H9 (cell line): ENCODE results near the gene HOXC12. TPM values are rescaled to one million over a fixed set of nuclear protein-coding genes. Genes with fewer than 3 reads are reported as not detected.

ENCODE experiments used
- DNase-seq: peaks from one replicate; pipeline ENCODE4 v3.0.0-alpha.2; 2017
- H2AFZ ChIP-seq: one replicate; pipeline ENCODE4 v1.6.1; 2013; ENCODE audit warnings: mild to moderate bottlenecking, low read length, control low read depth, moderate library complexity
- H2AK5ac ChIP-seq: 2 replicates; pipeline ENCODE4 v1.6.1; 2013; ENCODE audit warnings: low read length, control low read depth, mixed read lengths; ENCODE audit not compliant: insufficient read length
- H2BK120ac ChIP-seq: one replicate; pipeline ENCODE4 v1.6.1; 2013; ENCODE audit warnings: low read depth, mild to moderate bottlenecking, low read length, control low read depth, inconsistent platforms; ENCODE audit not compliant: poor library complexity, severe bottlenecking
- H2BK12ac ChIP-seq: 2 replicates; pipeline ENCODE4 v1.6.1; 2013; ENCODE audit warnings: low read length, control low read depth, mixed read lengths, low read depth; ENCODE audit not compliant: insufficient read length
- H2BK15ac ChIP-seq: 2 replicates; pipeline ENCODE4 v1.6.1; 2013; ENCODE audit warnings: low read depth, low read length, control low read depth
- H2BK20ac ChIP-seq: one replicate; pipeline ENCODE4 v1.6.1; 2013; ENCODE audit warnings: low read depth, mild to moderate bottlenecking, low read length, control low read depth, inconsistent platforms; ENCODE audit not compliant: poor library complexity, severe bottlenecking
- H2BK5ac ChIP-seq: 2 replicates; pipeline ENCODE4 v1.6.1; 2013; ENCODE audit warnings: low read length, control low read depth, mixed read lengths; ENCODE audit not compliant: insufficient read length
- H3K14ac ChIP-seq: 2 replicates; pipeline ENCODE4 v1.6.1; 2013; ENCODE audit warnings: low read length, control low read depth; ENCODE audit not compliant: insufficient read depth
- H3K18ac ChIP-seq: 2 replicates; pipeline ENCODE4 v1.6.1; 2013; ENCODE audit warnings: low read depth, mild to moderate bottlenecking, mixed read lengths, low read length, control low read depth; ENCODE audit not compliant: insufficient read length
- H3K23ac ChIP-seq: 2 replicates; pipeline ENCODE4 v1.6.1; 2013; ENCODE audit warnings: low read length, control low read depth, mixed read lengths, low read depth; ENCODE audit not compliant: insufficient read length
- H3K23me2 ChIP-seq: 2 replicates; pipeline ENCODE4 v1.6.1; 2013; ENCODE audit warnings: low read depth, mild to moderate bottlenecking, mixed read lengths, low read length, control low read depth; ENCODE audit not compliant: insufficient read length, poor library complexity, severe bottlenecking
- H3K27ac ChIP-seq: 2 replicates; pipeline ENCODE4 v1.5.1; 2013; ENCODE audit warnings: low read length, control low read depth, mixed read lengths, low read depth; ENCODE audit not compliant: insufficient read length
- H3K27me3 ChIP-seq: 2 replicates; pipeline ENCODE4 v1.6.1; 2013; ENCODE audit warnings: low read length, control low read depth, inconsistent platforms; ENCODE audit not compliant: insufficient read depth
- H3K4ac ChIP-seq: 2 replicates; pipeline ENCODE4 v1.6.1; 2013; ENCODE audit warnings: low read depth, mild to moderate bottlenecking, control low read depth, inconsistent platforms, low read length, moderate library complexity
- H3K4me1 ChIP-seq: 2 replicates; pipeline ENCODE4 v1.6.1; 2013; ENCODE audit warnings: low read length, control low read depth, inconsistent platforms; ENCODE audit not compliant: insufficient read depth
- H3K4me2 ChIP-seq: 2 replicates; pipeline ENCODE4 v1.6.1; 2013; ENCODE audit warnings: low read length, control low read depth, mixed read lengths; ENCODE audit not compliant: insufficient read length, insufficient read depth
- H3K56ac ChIP-seq: 2 replicates; pipeline ENCODE4 v1.6.1; 2013; ENCODE audit warnings: low read depth, mild to moderate bottlenecking, mixed read lengths, low read length, control low read depth; ENCODE audit not compliant: insufficient read length
- H3K79me1 ChIP-seq: 2 replicates; pipeline ENCODE4 v1.6.1; 2013; ENCODE audit warnings: low read depth, mild to moderate bottlenecking, moderate library complexity, low read length, control low read depth, inconsistent platforms; ENCODE audit not compliant: insufficient read depth, poor library complexity, severe bottlenecking
- H3K79me2 ChIP-seq: 2 replicates; pipeline ENCODE4 v1.6.1; 2013; ENCODE audit warnings: low read length, control low read depth, inconsistent platforms; ENCODE audit not compliant: insufficient read depth
- H3K9ac ChIP-seq: 2 replicates; pipeline ENCODE4 v1.6.1; 2013; ENCODE audit warnings: low read length, control low read depth, mixed read lengths; ENCODE audit not compliant: insufficient read length; ENCODE audit errors: extremely low read depth
- H3K9me3 ChIP-seq: one replicate; pipeline ENCODE4 v1.6.1; 2013; ENCODE audit warnings: low read depth, low read length, inconsistent platforms; ENCODE audit not compliant: control insufficient read depth
- H3T11ph ChIP-seq: one replicate; pipeline ENCODE4 v1.6.1; 2013; ENCODE audit warnings: mild to moderate bottlenecking, low read length, control low read depth, inconsistent platforms
- H4K20me1 ChIP-seq: one replicate; pipeline ENCODE4 v1.6.1; 2013; ENCODE audit not compliant: control insufficient read depth, insufficient read length, insufficient read depth
- H4K5ac ChIP-seq: 2 replicates; pipeline ENCODE4 v1.6.1; 2013; ENCODE audit warnings: low read depth, mild to moderate bottlenecking, mixed read lengths, low read length, control low read depth; ENCODE audit not compliant: insufficient read length
- H4K8ac ChIP-seq: replicated peaks from 2 replicates; pipeline ENCODE4 v1.6.1; 2013; ENCODE audit warnings: low read length, control low read depth, mixed read lengths, low read depth; ENCODE audit not compliant: insufficient read length
- H4K91ac ChIP-seq: 2 replicates; pipeline ENCODE4 v1.6.1; 2013; ENCODE audit warnings: low read depth, mild to moderate bottlenecking, moderate library complexity, mixed read lengths, low read length, control low read depth; ENCODE audit not compliant: insufficient read length
- H3K27ac Mint-ChIP-seq, 3 experiments: 2 replicates in 2 of 3; 3 replicates in 1 of 3; pipeline ENCODE4 v1.8.0; 2020 to 2021; ENCODE audit warnings: mixed read lengths in 3 of 3, mild to moderate bottlenecking in 1 of 3, moderate library complexity in 1 of 3
- H3K27me3 Mint-ChIP-seq: 2 replicates; pipeline ENCODE4 v1.8.0; 2021; ENCODE audit warnings: low read depth, mild to moderate bottlenecking, moderate library complexity, mixed read lengths
- H3K36me3 Mint-ChIP-seq, 3 experiments: 2 replicates in 2 of 3; 3 replicates in 1 of 3; pipeline ENCODE4 v1.8.0; 2020 to 2021; ENCODE audit warnings: low read depth in 3 of 3, mixed read lengths in 3 of 3; ENCODE audit not compliant: insufficient read depth in 1 of 3
- H3K4me1 Mint-ChIP-seq, 2 experiments: 2 replicates each; pipeline ENCODE4 v1.8.0; 2020; ENCODE audit warnings: mixed read lengths in 2 of 2
- H3K4me3 Mint-ChIP-seq, 2 experiments: 2 replicates in 1 of 2; 3 replicates in 1 of 2; pipeline ENCODE4 v1.8.0; 2020 to 2021; ENCODE audit warnings: mild to moderate bottlenecking in 2 of 2, mixed read lengths in 2 of 2, moderate library complexity in 1 of 2
- H3K9me3 Mint-ChIP-seq, 2 experiments: 2 replicates in 1 of 2; 3 replicates in 1 of 2; pipeline ENCODE4 v1.8.0; 2020; ENCODE audit warnings: mild to moderate bottlenecking in 2 of 2, mixed read lengths in 2 of 2, moderate library complexity in 1 of 2
- CTCF ChIP-seq: fragments of 200-600 bp; sonication (generic); conservative IDR thresholded peaks from 3 replicates; pipeline ENCODE4 v1.8.0; 2021; ENCODE audit warnings: antibody characterized with exemption, mild to moderate bottlenecking
- WGBS: extraction: QIAGEN DNeasy Blood & Tissue Kit; methylation state at CpG from one replicate; pipeline ENCODE4 v1.1.7; 2013; ENCODE audit warnings: missing lambda C conversion rate, low lambda C conversion rate, mixed read lengths; ENCODE audit not compliant: insufficient read length; ENCODE audit errors: extremely low coverage; 5-methylcytosine and 5-hydroxymethylcytosine counted together
- total RNA-seq: library from RNA; stranded (reverse); gene quantifications from 2 replicates; pipeline ENCODE4 v1.2.1, GENCODE V29; 2021

HOXC12 gene
- total RNA-seq, 1 experiment from 2014 or later, result not detected

DNA sequence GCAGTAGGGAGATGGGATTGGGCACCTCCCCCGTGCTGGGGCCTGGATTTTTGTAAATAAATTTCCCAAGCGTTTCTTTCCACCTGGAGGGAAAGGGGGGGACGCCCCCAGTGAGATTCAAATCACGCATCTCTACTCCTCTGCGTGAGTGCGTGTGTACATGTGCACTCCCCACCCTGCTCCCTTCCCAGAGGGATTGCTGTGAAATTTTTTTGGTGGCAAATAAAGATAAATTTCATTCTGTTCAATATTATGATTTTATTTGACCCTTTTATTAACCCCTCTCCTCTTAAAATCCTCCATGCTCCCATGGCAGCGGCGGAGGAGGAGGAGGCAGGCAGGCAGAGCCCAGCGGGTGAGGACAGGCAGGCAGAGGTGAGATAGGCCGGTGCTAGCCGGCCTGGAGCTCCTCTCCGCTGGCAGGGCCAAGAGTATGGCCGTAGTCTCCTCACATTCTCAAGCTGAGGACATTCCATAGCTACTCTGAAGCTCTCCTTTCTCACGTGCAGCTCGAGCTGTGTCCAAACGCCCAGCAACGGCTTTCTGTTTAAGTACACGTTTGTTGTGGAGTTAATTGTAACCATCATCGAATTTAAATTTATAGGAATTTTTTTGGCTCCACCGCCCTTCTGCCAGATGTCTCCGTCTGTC lies 21.6 kb downstream of the HOXC12 start:
- H3K4ac ChIP-seq, result no peak overlapping the region
- no peaks in the 10 kb centered on the region for H3K4me1 ChIP-seq
- H3K79me2 ChIP-seq, result no peaks in the 10 kb centered on the region
- no peak overlapping the region for H2BK5ac ChIP-seq
- H3K27me3 Mint-ChIP-seq, result peaks cover 100% of the 10 kb centered on the region
- TF ChIP-seq CTCF, result no peak
- DNase-seq, result no peak
- H3K9me3 ChIP-seq, result no peaks in the 10 kb centered on the region
- no peak overlapping the region for H2BK15ac ChIP-seq
- no peak overlapping the region for H3K9ac ChIP-seq
- H3K18ac ChIP-seq, result no peak overlapping the region
- no peak overlapping the region for H3K27ac Mint-ChIP-seq
- peaks cover 0 to 8% (median 2%) of the 10 kb centered on the region in 3 experiments; a peak in 3 of 7 replicates for H3K36me3 Mint-ChIP-seq
- H3K4me3 Mint-ChIP-seq, result no peak overlapping the region
- H2BK20ac ChIP-seq, result no peak overlapping the region
- no peak overlapping the region for H3K27ac ChIP-seq
- no CpG with 5 or more reads among the region's 21 CpGs for WGBS
- no peak overlapping the region for H3K4me2 ChIP-seq
- H3K56ac ChIP-seq, result no peak overlapping the region
- no peak overlapping the region for H4K5ac ChIP-seq
- no peak overlapping the region for H4K8ac ChIP-seq
- no peak overlapping the region for H2BK120ac ChIP-seq
- H4K20me1 ChIP-seq, result no peaks in the 10 kb centered on the region
- peaks cover 14 to 25% of the 10 kb centered on the region in 2 experiments for H3K4me1 Mint-ChIP-seq
- peaks cover 12 to 15% of the 10 kb centered on the region in 2 experiments; a peak in 4 of 5 replicates for H3K9me3 Mint-ChIP-seq
- H2BK12ac ChIP-seq, result no peak overlapping the region
- no peak overlapping the region for H3K14ac ChIP-seq
- H3K23me2 ChIP-seq, result no peaks in the 10 kb centered on the region
- no peak overlapping the region for H3K23ac ChIP-seq
- H2AK5ac ChIP-seq, result no peak overlapping the region
- H3K79me1 ChIP-seq, result no peaks in the 10 kb centered on the region
- H3T11ph ChIP-seq, result no peak overlapping the region
- no peak overlapping the region for H2AFZ ChIP-seq
- no peak overlapping the region for H4K91ac ChIP-seq
- H3K27me3 ChIP-seq, result peaks cover 97% of the 10 kb centered on the region
